Cardiac muscle cell (in vitro differentiated cells and primary cell): ENCODE results near the gene IRF2BPL. TPM values are rescaled to one million over a fixed set of nuclear protein-coding genes. Genes with fewer than 3 reads are reported as not detected.
A peak's percentile ranks its signal among the peaks of the same experiment; 100 is the strongest.

ENCODE experiments used
- DNase-seq, 2 donors: peaks; one replicate each; pipeline versions ENCODE4 v3.0.0 to v3.0.0-alpha.2; 2010 to 2017; ENCODE audit warnings: low read depth in 1 of 2, low spot score in 1 of 2
- H3K27ac ChIP-seq: fragments of 200-600 bp; sonication (generic); 2 replicates; pipeline ENCODE4 v1.5.1; 2016
- H3K27me3 ChIP-seq: fragments of 200-600 bp; sonication (generic); 2 replicates; pipeline ENCODE4 v1.6.0; 2016; ENCODE audit warnings: control low read depth
- H3K36me3 ChIP-seq: fragments of 200-600 bp; sonication (generic); 2 replicates; pipeline ENCODE4 v1.5.1; 2016; ENCODE audit warnings: control low read depth
- H3K4me1 ChIP-seq: fragments of 200-600 bp; sonication (generic); 2 replicates; pipeline ENCODE4 v1.8.1; 2017; ENCODE audit warnings: low read depth, mild to moderate bottlenecking, mixed run types
- H3K4me3 ChIP-seq: fragments of 200-600 bp; sonication (generic); 2 replicates; pipeline ENCODE4 v1.5.1; 2016; ENCODE audit warnings: mild to moderate bottlenecking
- H3K9me3 ChIP-seq: fragments of 200-600 bp; sonication (generic); 2 replicates; pipeline ENCODE4 v1.5.1; 2017; ENCODE audit warnings: low read depth, mild to moderate bottlenecking, control low read depth
- polyA plus RNA-seq: library from polyadenylated mRNA; unstranded; fragments of >200 nt; fragmentation: Nextera tagmentation; extraction: Ambion mirVana; gene quantifications from 2 replicates; pipeline ENCODE4 v1.2.1, GENCODE V29; 2016
- total RNA-seq: library from RNA; depleted of rRNA; stranded (reverse); fragments of >200 nt; gene quantifications from 2 replicates; pipeline ENCODE4 v1.2.3, GENCODE V29; 2016
- TF ChIP-seq, protein P1 (sequence below): IDR thresholded peaks from 2 replicates; pipeline ENCODE4 v1.5.1; 2012; ENCODE audit warnings: low read depth, mild to moderate bottlenecking, low read length

The IRF2BPL gene
- total and polyA plus RNA-seq, 2 experiments from 2014 or later, result 43.7 to 185 TPM

DNA sequence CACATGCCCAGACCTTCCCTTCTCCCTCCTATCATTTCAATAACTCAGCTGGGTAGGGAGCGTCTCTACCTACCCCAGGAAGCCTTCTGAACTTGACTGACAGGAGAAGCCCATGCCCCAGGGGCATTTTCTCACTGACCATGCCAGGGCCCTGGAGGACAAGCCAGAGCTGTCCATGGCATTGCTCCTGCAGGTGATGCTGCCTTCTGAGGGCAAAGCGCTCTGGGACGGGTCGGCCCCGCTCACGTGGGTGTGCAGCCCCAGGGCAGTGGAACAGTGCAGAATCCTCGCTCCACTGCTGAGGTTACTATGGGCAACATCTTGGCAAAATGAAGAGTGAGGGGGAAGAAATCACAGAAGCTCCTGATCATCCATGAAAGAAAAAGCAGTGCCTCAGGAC is 41.0 kb upstream of the IRF2BPL start:
- H3K27ac ChIP-seq, result no peak overlapping the region

DNA sequence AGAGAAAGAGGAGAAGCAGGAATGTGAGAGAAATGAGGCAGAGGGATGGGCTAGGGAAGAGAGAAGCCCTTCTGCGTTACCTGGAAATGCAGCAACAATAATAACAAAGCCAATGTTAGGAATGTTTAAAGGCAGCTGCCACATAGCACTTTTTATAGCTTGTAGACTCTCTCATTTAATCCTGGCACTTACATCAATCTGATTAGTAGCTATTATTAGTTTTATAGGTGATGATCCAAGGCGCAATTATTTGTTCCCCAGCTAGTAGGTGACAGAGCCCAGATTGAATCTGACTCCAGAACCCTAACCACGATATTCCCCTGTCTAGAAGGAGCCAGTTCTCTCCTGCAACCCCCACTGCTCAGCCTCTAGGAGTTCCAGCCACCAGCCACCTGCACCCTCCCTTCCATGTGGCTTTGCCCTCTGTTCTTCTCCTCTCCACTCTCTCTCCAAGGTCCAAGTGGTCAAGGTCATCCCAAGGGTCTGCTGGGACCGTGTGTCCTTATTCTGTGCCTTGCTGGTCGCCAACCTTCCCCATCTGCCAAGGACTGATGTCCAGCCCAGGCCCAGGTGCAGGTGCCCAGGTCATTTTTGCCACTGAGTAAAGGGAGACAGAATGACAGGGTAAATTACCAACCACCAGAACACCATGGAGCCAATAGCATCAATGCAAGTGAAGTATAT is 40.2 kb upstream of the IRF2BPL start:
- peaks cover 6% of the 10 kb centered on the region for H3K4me1 ChIP-seq
- no peak for DNase-seq
- no peaks in the 10 kb centered on the region for H3K27me3 ChIP-seq
- TF ChIP-seq, protein P1, sequence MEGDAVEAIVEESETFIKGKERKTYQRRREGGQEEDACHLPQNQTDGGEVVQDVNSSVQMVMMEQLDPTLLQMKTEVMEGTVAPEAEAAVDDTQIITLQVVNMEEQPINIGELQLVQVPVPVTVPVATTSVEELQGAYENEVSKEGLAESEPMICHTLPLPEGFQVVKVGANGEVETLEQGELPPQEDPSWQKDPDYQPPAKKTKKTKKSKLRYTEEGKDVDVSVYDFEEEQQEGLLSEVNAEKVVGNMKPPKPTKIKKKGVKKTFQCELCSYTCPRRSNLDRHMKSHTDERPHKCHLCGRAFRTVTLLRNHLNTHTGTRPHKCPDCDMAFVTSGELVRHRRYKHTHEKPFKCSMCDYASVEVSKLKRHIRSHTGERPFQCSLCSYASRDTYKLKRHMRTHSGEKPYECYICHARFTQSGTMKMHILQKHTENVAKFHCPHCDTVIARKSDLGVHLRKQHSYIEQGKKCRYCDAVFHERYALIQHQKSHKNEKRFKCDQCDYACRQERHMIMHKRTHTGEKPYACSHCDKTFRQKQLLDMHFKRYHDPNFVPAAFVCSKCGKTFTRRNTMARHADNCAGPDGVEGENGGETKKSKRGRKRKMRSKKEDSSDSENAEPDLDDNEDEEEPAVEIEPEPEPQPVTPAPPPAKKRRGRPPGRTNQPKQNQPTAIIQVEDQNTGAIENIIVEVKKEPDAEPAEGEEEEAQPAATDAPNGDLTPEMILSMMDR, result no peak
- no peaks in the 10 kb centered on the region for H3K9me3 ChIP-seq
- H3K36me3 ChIP-seq, result no peaks in the 10 kb centered on the region
- no peak overlapping the region for H3K4me3 ChIP-seq
- H3K27ac ChIP-seq, result no peak overlapping the region

More for the DNA sequence above, 41.0 kb upstream of the IRF2BPL start:
- TF ChIP-seq, protein P1, result no peak
- H3K4me3 ChIP-seq, result no peak overlapping the region
- H3K36me3 ChIP-seq, result no peaks in the 10 kb centered on the region
- peaks cover 6% of the 10 kb centered on the region for H3K4me1 ChIP-seq
- no peaks in the 10 kb centered on the region for H3K9me3 ChIP-seq
- DNase-seq, result no peak
- H3K27me3 ChIP-seq, result no peaks in the 10 kb centered on the region

DNA sequence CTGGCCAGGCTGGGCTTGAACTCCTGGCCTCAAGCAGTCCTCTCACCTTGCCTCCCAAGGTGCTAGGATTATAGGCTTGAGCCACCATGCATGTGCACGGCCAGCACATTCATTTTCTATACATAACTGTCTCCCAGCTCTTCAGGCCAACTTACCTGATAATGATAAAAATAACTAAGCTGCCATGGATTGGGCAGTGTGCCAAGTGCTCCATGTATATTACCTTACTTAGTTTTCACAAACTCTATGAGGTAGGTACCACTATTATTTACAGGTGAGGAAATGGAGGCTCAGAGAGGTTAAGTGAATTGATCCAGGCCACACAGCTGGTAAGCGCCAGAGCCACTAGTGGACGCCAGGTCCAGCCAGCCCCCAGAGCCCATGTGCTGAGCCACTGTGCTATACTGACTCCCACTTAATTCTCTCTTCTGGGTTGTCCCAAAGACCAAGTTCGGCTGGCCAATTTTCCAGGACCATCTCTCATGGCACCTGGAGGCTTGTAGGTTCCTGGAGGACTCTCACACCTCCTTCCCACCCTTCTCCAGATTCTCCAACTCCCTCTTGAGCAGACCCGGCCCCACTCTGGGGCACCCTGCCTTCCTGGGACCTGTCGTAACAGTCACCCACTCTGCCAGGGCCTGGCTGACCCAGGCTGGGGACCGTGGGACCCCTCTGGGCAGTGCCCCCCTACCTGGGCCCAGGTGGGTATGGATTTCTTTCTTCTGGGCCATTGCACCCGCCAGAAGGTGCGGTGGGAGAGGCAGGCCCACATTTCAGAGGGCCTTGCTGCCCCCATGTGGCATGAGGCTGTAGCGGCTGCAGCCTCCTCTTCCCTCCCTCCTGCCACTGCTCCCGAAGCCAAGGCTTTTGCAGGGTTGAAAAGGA is 39.4 kb upstream of the IRF2BPL start:
- Histone ChIP-seq H3K9me3 (no peaks in the 10 kb centered on the region), H3K4me3 (no peak overlapping the region), H3K36me3 (no peaks in the 10 kb centered on the region), H3K27ac (no peak overlapping the region), H3K27me3 (no peaks in the 10 kb centered on the region), H3K4me1 (peaks cover 6% of the 10 kb centered on the region)
- DNase-seq, result peak; percentile 72 to 76
- TF ChIP-seq, protein P1, result peak; percentile 90

DNA sequence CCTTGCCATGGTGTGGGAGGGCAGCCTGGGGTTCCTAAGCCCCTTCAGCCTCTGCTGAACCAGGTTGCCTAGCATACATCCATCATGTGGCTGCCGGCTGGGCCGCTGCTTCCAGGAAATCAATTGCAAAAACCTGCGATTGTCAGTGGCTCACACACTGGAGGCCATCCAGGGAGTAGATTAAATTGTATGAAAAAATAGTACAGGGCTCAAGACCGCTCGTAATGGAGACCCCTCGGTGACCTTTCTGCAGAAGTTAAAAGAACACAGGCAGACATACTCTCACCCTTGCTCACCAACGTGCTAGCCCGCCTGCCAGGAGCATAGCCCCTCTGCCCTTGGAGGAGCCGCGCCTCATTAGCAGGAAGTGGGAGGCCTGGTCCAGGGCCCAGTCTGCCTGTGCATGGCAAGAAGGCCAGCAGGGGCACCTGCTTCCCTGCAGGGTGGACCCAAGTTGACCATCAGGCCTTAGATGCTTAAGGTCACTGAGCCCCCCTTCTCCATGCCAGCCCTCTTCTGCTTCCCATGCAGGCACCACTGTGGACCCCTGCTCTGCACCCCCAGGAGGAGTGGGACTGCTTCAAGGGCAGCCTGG is 38.2 kb upstream of the IRF2BPL start:
- Histone ChIP-seq H3K4me1 (peaks cover 6% of the 10 kb centered on the region), H3K9me3 (no peaks in the 10 kb centered on the region), H3K27ac (no peak overlapping the region), H3K27me3 (no peaks in the 10 kb centered on the region), H3K36me3 (no peaks in the 10 kb centered on the region), H3K4me3 (no peak overlapping the region)
- TF ChIP-seq, protein P1, result no peak
- peak in 1 of 2 donors; percentile 38 for DNase-seq

DNA sequence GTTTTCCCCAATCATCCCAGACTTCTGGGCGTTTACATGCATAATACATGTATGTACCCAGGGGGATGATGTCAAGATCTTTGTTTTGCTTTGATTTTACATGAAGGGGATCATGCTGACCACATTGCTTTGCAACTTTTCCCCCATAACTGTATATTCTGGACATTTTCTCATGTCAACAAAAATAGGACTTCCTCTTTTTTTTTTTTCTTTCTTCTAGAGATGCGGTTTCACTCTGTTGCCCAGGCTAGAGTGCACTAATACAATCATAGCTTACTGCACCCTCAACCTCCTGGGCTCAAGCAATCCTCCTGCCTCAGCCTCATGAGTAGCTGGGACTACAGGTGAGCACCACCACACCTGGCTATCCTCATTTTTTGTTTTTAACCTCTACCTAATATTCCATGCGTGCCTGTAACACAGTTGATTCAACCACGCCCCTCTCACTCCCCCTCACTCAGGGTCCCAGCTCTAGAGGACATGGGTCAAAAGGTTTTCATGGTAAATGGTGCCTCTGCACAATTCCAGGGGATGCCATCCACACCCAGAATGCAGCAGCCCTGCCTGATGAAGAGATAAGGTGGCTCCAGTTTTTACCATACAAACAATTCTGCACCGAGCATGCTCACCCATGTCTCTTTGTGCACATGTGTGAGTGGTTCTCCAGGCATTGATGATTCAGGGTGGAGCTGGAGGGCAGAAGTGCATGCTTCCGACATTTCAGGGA is 37.5 kb upstream of the IRF2BPL start:
- no peaks in the 10 kb centered on the region for H3K27me3 ChIP-seq
- peaks cover 6% of the 10 kb centered on the region for H3K4me1 ChIP-seq
- no peak for DNase-seq
- H3K4me3 ChIP-seq, result no peak overlapping the region
- no peak overlapping the region for H3K27ac ChIP-seq
- no peaks in the 10 kb centered on the region for H3K9me3 ChIP-seq
- no peaks in the 10 kb centered on the region for H3K36me3 ChIP-seq
- TF ChIP-seq, protein P1, result no peak
